ENCODE results near the gene DNAJC3. TPM values are rescaled to one million over a fixed set of nuclear protein-coding genes. Genes with fewer than 3 reads are reported as not detected.
"Not testable (repeated sequence)": the region's sequence is repeated elsewhere in the genome, so short reads cannot be mapped to it uniquely, and the experiment has no call there.

Gene DNAJC3
- total RNA-seq, 1 donor from 2014 or later = 42.5 TPM

DNA sequence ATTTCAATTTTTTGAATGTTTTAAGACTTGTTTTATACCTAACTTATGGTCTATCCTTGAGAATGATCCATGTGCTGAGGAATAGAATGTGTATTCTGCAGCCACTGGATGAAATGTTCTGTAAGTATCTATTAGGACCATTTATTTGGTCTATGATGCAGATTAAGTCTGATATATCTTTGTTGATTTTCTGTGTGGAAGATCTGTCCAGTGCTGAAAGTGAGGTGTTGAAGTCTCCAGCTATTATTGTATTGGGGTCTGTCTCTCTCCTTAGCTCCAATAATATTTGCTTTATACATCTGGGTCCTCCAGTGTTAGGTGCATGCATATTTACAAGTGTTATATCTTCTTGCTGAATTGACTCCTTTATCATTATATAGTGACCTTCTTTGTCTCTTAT lies 9.7 kb upstream of the DNAJC3 start:
- not testable (repeated sequence) for DNase-seq (ENCODE audit: low read depth)

GRCh38 chr13:95671597-95671996 lies 5.3 kb upstream of the DNAJC3 start:
- DNase-seq (ENCODE audit: low read depth) = no peak

GRCh38 chr13:95676105-95676761 lies 706 bp upstream of the DNAJC3 start:
- DNase-seq (ENCODE audit: low read depth) = no peak

- peak; percentile 42 for DNase-seq (ENCODE audit: low read depth)
These were observed 776 bp downstream of the DNAJC3 start for GRCh38 chr13:95677564-95678266.

DNA sequence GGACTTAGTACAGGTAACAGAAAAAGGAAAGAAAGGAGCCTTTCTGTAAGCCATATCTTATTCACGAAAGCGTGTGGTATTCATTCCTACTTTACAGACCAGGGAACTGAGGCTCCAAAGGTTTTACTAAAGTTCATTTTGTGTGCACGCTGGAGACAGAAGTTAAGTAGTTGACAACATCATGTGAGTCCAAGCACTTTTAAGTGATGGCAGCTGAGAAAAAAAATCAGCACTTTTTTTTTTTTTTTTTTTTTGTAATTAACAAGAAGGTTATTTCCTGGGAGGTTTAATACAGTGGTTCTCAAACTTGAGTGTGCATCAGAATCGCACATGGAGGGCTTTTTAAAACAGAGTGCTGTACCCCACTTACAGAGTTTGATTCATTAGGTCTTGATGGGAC lies 2.0 kb downstream of the DNAJC3 start:
- DNase-seq (ENCODE audit: low read depth) = no peak

DNA sequence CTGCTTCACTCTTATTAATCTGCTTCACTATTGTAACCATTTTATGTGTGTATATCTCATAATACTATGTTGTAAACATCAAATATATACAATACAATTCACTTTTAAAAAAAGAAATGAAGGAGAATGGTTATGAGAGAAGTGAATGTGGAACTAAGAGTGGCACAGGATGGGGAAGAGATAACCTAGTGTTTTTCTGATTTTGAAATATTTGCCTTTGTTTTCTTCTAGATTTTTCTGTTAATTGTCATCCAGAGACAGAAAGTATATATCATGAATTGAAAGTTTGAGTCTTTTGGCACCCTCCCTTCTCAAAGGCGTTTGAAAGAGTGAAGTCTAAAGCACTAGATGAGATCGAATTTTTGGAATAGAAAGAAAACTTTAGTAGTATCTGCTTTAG lies 2.8 kb downstream of the DNAJC3 start:
- DNase-seq (ENCODE audit: low read depth) = no peak

DNA sequence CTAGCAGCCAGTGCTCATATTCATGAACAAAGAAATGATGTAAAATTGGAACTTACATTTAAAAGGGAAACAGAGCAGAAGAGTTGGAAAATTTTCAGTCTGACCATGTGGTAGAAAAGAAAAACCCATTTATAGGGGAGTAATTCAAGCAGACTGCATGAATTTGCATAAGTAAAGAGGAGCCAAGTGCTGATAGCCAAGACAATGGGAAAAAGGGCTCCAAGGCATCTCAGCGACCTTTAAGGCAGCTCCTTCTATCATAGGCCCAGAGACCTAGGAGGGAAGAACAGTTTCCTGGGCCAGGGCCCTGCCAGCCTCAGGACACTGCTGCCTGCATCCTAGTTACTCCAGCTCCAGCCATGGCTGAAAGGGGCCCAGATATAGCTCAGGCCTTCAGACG lies 7.5 kb downstream of the DNAJC3 start:
- no peak for DNase-seq (ENCODE audit: low read depth)

DNA sequence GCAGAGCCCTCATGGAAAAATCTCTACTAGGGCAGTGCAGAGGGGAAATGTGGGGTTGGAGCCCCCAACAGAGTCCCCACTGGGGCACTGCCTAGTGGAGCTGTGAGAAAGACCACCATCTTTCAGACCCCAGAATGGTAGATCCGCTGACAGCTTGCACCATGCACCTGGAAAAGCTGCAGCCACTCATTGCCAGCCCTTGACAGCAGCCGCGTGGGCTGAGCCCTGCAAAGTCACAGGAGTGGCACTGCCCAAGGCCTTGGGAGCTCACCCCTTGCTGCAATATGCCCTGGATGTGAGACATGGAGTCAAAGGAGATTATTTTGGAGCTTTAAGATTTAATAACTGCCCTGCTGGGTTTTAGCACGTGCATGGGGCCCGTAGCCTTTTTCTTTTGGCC lies 8.0 kb downstream of the DNAJC3 start:
- not testable (repeated sequence) for DNase-seq (ENCODE audit: low read depth)

DNA sequence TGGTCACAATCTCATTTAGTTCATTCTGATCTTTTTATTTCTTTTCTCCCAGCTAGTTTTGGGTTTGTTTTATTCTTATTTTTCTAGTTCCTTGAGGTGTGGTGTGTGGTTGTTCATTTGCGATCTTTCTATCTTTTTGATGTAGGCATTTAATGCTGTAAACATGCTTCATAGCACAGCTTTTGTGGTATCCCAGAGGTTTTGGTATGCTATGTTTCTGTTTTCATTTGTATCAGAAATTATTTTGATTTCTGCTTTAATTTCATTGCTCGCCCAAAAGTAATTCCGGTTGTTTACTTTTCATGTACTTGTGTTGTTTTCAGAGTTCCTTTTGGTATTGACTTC lies 12.6 kb downstream of the DNAJC3 start:
- no peak for DNase-seq (ENCODE audit: low read depth)

- DNase-seq (ENCODE audit: low read depth) = not testable (repeated sequence)
These were observed 14.0 kb downstream of the DNAJC3 start for GRCh38 chr13:95690986-95691385.

DNA sequence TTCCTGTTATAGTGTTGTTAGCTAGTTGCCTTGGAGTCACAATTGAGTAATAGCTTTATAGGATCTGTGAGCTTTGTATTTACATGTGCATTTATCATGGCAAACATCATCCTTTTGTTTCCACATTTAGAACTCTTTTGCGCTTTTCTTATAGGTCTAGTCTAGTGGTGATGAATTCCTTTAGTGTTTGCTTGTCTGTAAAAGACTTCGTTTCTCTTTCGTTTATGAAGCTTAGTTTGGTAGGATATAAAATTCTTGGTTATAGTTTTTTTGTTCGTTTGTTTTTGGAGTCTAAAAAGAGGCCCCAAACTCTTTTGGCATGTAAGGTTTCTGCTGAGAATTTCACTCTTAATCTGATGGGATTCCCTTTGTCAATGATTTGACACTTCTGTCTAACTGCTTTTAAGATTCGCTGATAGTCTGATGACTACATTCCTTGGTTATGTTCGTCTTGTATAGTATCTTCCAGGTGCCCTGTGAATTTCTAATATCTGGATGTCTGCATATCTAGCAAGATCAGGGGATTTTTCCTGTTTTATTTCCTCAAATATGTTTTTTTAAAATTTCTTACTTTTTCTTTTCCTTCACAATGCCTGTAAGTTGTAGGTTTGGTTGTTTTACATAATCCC lies 20.2 kb downstream of the DNAJC3 start:
- no peak for DNase-seq (ENCODE audit: low read depth)

DNA sequence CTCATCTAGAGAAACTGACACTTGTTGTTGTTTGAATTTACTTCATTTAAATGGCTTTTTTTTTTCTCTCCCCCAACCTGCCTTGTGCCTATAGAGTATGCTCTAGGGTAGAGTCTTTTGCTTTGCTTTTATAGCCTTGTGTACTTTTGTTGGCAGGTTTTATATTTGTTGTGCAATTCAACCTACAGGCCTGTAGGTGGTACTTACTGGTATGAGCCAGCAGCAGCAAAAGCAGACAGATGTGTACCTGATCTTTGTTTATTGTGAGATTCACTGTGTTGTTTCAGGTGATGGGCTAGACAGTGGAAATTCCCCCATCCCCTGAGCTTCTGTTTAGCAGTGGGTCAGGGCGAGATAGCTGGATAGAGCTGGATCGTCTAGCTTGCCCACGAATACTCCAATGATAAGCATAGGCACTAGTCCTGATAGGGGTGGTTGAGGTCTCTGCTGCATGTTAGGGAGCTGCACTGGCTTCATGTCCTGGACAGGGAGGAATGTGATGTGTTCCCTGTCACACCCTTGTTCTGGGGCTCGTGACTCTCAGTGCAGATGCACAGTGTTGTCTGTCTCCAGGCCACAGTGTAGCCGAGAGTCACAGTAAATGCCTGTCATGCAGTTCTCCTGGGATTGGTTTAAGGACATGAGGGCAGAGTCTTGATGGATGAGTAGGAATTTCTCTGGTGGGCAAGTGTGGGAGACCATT lies 21.3 kb downstream of the DNAJC3 start:
- DNase-seq (ENCODE audit: low read depth) = peak; percentile 44

- no peak for DNase-seq (ENCODE audit: low read depth)
These were observed 26.6 kb downstream of the DNAJC3 start for GRCh38 chr13:95703576-95703975.

DNA sequence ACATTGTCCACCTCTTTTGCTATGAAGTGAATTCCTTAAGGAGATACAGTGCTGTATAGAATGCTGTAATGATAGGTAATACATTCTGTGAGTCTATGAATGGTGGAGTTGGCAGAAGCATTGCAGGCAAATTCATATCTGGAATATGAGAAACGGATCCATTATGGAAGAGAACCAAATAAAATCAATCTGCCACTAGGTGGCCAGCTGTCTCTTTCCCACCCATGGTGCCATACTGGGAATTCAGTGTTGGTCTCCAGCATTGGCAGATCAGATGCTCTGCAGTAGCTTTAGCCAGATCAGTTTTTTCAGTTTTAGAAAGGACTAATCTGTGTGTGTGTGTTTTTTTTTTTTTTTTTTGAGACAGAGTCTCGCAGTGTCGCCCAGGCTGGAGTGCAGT lies 27.6 kb downstream of the DNAJC3 start:
- peak; percentile 31 for DNase-seq (ENCODE audit: low read depth)

DNA sequence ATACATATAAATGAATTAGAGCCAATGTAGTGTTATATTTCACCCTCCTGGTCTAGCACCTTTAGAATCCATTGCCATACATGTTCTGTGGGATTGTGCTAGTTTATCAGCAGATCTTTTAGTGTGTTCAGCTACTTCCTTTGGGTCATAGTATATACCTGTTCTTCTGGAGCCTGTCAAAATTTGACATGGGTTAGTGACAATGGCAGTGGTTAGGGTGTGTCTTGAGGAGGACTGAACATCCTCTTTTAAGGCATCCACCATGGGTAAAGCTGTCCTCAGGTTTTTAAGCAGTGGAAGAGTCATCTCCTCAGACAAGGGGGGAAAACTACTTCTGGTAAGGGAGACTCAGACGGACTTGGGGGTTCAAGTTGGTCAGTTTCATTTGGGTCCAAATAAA lies 29.4 kb downstream of the DNAJC3 start:
- no peak for DNase-seq (ENCODE audit: low read depth)

DNA sequence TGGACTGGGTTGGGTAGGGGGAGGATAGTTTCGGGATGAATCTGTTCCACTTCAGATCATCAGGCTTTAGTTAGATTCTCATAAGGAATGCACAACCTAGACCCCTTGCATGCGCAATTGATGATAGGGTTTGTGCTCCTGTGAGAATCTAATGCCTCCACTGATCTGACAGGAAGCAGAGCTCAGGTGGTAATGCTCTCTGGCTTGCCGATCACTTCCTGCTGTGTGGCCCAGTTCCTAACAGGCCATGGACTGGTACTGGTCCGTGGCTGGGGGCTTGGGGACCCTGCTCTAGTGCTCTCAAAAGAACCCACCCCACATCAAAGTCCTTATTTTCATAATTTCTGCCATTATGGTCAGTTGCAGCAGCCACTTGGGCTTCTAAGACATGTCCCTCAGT lies 30.1 kb downstream of the DNAJC3 start:
- DNase-seq (ENCODE audit: low read depth) = no peak

DNA sequence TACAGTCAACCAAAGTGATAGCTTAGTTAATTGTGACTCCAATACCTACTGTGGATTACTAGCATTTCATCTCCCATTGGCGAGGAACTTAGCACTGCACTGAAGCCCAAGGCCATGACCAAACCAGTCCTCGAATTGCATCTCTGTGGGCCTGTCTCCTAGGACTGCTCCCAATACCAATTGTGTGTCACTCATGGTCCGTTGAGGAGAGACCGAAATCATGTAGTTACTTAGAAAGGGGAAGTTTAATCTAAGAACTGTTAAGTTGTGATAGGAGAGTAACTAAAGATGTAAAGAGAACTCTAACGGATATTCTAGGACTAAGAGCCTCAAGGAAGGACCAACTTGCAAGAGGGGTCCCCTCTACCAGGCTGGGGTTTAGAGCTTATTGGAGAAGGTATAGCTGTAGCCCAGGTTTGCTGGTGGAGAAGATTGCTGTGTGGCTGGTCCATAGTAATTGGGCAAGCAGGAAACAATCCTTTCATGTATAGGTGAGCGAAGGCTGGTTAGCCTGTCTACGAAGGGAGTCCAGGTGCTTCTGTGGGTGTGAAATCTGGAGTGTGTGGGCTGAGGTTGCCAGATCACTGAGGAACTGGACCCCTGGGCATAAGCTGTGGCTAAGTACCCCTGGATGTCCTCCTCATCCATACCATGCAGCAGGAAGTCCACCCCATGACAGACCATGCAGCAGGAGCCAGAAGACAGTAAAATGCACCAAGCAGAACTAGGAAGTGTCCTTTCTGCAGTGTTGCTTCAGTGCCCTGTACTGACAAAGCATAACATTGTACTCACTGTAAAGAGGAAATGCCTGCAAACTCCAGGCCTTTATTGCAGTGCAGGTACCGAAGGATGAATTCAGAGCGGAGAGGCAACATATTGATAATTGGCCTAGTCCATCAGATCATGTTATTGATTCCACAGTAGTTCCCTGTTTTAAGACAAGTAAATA lies 30.8 kb downstream of the DNAJC3 start:
- no peak for DNase-seq (ENCODE audit: low read depth)

DNA sequence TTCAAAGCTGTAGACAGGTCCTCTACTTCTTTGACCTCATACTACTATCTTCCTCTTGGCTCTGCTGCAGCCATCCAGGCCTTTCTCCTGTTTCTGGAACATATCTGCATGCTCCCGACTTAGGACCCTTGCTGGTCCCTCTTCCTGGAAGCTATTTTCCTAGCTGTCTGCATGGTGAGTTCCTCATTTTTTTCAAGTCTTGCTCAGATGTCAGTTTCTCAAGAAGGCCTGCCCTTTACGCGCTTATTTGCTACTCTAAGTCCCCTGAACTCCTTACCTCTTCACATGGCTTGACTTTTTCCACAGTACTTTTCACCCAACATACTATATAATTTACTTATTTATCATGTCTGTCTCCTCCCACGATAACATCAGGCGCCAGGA lies 31.4 kb downstream of the DNAJC3 start:
- no peak for DNase-seq (ENCODE audit: low read depth)

GRCh38 chr13:95708811-95709500 lies 32.0 kb downstream of the DNAJC3 start:
- DNase-seq (ENCODE audit: low read depth) = no peak

DNA sequence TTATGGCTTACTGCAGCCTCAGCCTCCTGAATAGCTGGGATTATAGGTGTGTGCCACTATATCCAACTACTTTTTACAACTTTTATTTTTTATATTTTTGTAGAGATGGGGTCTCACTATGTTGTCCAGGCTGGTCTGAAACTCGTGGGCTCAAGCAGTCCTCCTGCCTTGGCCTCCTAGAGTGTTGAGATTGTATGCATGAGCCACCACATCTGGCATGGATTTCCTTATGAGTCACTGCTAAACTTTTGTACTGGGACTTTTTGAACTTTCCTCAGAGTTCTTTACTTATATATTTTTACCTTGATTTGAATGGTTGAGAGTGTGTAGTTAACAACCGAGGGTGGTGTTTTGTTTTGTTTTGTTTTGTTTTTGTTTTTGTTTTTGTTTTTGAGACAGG lies 33.4 kb downstream of the DNAJC3 start:
- no peak for DNase-seq (ENCODE audit: low read depth)

Data from myocyte (in vitro differentiated cells).